DND-41 (cell line): ENCODE measurements around the gene ARHGAP21.

ENCODE experiments used
- EZH2 ChIP-seq: IDR thresholded peaks from 3 replicates; pipeline ENCODE4 v1.6.1; 2012; ENCODE audit warnings: borderline replicate concordance, low read depth, mild to moderate bottlenecking, moderate library complexity, low read length, inconsistent platforms; ENCODE audit not compliant: severe bottlenecking
- TF ChIP-seq, protein P1 (sequence below): IDR thresholded peaks from 2 replicates; pipeline ENCODE4 v1.5.1; 2012; ENCODE audit warnings: borderline replicate concordance, low read length, moderate library complexity, mild to moderate bottlenecking; ENCODE audit not compliant: poor library complexity, severe bottlenecking; ENCODE audit errors: extremely low read depth

DNA sequence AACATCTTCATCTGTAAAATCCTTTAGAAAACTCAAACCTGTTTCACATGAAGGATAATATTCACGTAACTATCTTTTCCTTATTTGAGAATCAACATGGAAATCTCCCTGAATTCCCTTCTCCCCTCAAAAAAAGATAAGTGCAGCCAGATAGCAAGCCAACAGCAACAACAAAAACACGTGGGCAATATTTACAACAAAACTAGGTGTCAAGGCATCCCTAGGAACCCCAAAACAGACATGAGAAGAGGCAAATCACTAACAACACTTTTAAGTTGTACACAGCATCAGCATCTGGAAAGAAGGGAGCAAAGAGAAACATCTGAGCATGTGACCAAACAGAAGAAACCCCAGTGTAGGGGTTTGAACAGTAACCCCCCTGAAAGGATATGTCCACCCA, 12.2 kb downstream of the ARHGAP21 start:
- TF ChIP-seq, protein P1, sequence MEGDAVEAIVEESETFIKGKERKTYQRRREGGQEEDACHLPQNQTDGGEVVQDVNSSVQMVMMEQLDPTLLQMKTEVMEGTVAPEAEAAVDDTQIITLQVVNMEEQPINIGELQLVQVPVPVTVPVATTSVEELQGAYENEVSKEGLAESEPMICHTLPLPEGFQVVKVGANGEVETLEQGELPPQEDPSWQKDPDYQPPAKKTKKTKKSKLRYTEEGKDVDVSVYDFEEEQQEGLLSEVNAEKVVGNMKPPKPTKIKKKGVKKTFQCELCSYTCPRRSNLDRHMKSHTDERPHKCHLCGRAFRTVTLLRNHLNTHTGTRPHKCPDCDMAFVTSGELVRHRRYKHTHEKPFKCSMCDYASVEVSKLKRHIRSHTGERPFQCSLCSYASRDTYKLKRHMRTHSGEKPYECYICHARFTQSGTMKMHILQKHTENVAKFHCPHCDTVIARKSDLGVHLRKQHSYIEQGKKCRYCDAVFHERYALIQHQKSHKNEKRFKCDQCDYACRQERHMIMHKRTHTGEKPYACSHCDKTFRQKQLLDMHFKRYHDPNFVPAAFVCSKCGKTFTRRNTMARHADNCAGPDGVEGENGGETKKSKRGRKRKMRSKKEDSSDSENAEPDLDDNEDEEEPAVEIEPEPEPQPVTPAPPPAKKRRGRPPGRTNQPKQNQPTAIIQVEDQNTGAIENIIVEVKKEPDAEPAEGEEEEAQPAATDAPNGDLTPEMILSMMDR, result no peak
- TF ChIP-seq EZH2, result no peak
